Gastrocnemius medialis (tissue), 4 donors: ENCODE results near the gene UBB. TPM values are rescaled to one million over a fixed set of nuclear protein-coding genes. Genes with fewer than 3 reads are reported as not detected.

ENCODE experiments used
- ATAC-seq, 2 donors: fragments of 150-250 bp; one replicate each; pipeline ENCODE4 v1.9.1; 2016
- DNase-seq, 2 donors: peaks; one replicate each; pipeline ENCODE4 v3.0.0-alpha.2; 2019
- H3K27ac ChIP-seq, 4 donors: fragments of 200-600 bp; sonication (generic); 1 replicate in 1 of 4; 2 replicates in 3 of 4; pipeline ENCODE4 v1.5.1; 2016 to 2018; ENCODE audit warnings: mild to moderate bottlenecking in 2 of 4, moderate library complexity in 1 of 4
- H3K27me3 ChIP-seq, 3 donors: fragments of 200-600 bp; sonication (generic) in 2 of 3; 1 replicate in 1 of 3; 2 replicates in 2 of 3; pipeline versions ENCODE4 v1.5.1 to v1.6.0; 2016 to 2019; ENCODE audit warnings: mild to moderate bottlenecking in 1 of 3, moderate library complexity in 1 of 3
- H3K36me3 ChIP-seq, 2 donors: fragments of 200-600 bp; sonication (generic) in 1 of 2; one replicate each; pipeline ENCODE4 v1.5.1; 2017 to 2018
- H3K4me1 ChIP-seq, 2 donors: fragments of 200-600 bp; sonication (generic) in 1 of 2; one replicate each; pipeline ENCODE4 v1.5.1; 2016 to 2017; ENCODE audit warnings: mild to moderate bottlenecking in 2 of 2
- H3K4me3 ChIP-seq, 4 donors: fragments of 200-600 bp; sonication (generic) in 3 of 4; 1 replicate in 1 of 4; 2 replicates in 3 of 4; pipeline ENCODE4 v1.5.1; 2016 to 2019; ENCODE audit warnings: mild to moderate bottlenecking in 2 of 4
- H3K9me3 ChIP-seq, 3 donors: fragments of 200-600 bp; sonication (generic) in 2 of 3; 1 replicate in 1 of 3; 2 replicates in 2 of 3; pipeline ENCODE4 v1.5.1; 2016 to 2019
- CTCF ChIP-seq, 5 experiments: fragments of 450-650 bp in 3 of 5; fragments of 200-600 bp in 2 of 5; sonication (generic) in 2 of 5; IDR thresholded peaks in 4 of 5; conservative IDR thresholded peaks in 1 of 5; 1 replicate in 4 of 5; 2 replicates in 1 of 5; pipeline ENCODE4 v1.5.1; 2016 to 2019; ENCODE audit warnings: antibody characterized with exemption in 5 of 5, mild to moderate bottlenecking in 3 of 5, moderate library complexity in 3 of 5
- POLR2A ChIP-seq, 2 donors: fragments of 450-650 bp; IDR thresholded peaks; one replicate each; pipeline ENCODE4 v1.6.1; 2017; ENCODE audit warnings: antibody characterized with exemption in 2 of 2, mild to moderate bottlenecking in 2 of 2, moderate library complexity in 2 of 2
- in situ Hi-C, 4 donors: fragments of 200-750 bp; cut with MboI; loops; one replicate each; pipeline versions ENCODE4 v1.15.0 to v1.8.0; 2017; ENCODE audit warnings: low sequenced_read_pairs in 4 of 4
- intact Hi-C: fragments of 100-400 bp; cut with DNase I; formaldehyde crosslinking; loops from one replicate; pipeline ENCODE4 v1.15.1; 2023; ENCODE audit warnings: low total_unique reads
- total RNA-seq, 4 donors: library from RNA; depleted of rRNA; stranded (reverse); fragments of >200 nt; gene quantifications; one replicate each; pipeline versions ENCODE4 v1.1.0 to v1.2.3, GENCODE V29; 2016

The UBB gene
- total RNA-seq: 1,000 to 10,000 TPM; 1,099 to 1,543 (median 1,420) TPM

GRCh38 chr17:16380640-16381495 lies at the start of gene UBB:
Gene UBB, plus strand, starts transcription at chr17:16381091. Its CDS starts 817 bp downstream, at chr17:16381908.
- peak; percentile 97 to 98 for DNase-seq
- no peaks in the 10 kb centered on the region for H3K9me3 ChIP-seq
- TF ChIP-seq POLR2A (IDR thresholded peaks at IDR 0.05) (peak; percentile 95 to 97), CTCF (IDR thresholded peaks at IDR 0.05 in 4 of 5, conservative IDR thresholded peaks at IDR 0.05 in 1 of 5) (peak in 3 of 5 experiments; percentile 15 to 28 (median 18))
- H3K27ac ChIP-seq: peak within 1 kb of the TSS; percentile 85 to 94 (median 91)
- peak; percentile 94 to 95 for ATAC-seq
- no peaks in the 10 kb centered on the region for H3K27me3 ChIP-seq
- peak within 1 kb of the TSS; percentile 77 to 85 (median 78) for H3K4me3 ChIP-seq
- peaks cover 37 to 39% of the 10 kb centered on the region in 2 donors for H3K4me1 ChIP-seq
- peaks cover 0 to 23% of the 10 kb centered on the region in 2 donors for H3K36me3 ChIP-seq
- intact Hi-C loops: loop anchor here (2.0 kb wide), 1 partner anchor 58 kb away; no protein-coding TSS in a partner anchor
- in situ Hi-C loops: loop anchor here in 1 of 4 donors (5.0 kb wide), 1 partner anchor 56 kb away; no protein-coding TSS in a partner anchor

- H3K36me3 ChIP-seq: peaks cover 0 to 4% of the 10 kb centered on the region in 2 donors
- no peak for DNase-seq
- no peaks in the 10 kb centered on the region for H3K27me3 ChIP-seq
- H3K9me3 ChIP-seq: no peaks in the 10 kb centered on the region
- H3K4me3 ChIP-seq: no peak overlapping the region
- TF ChIP-seq CTCF (IDR thresholded peaks at IDR 0.05 in 4 of 5, conservative IDR thresholded peaks at IDR 0.05 in 1 of 5) (no peak), POLR2A (IDR thresholded peaks at IDR 0.05) (no peak)
- in situ Hi-C loops: no loop called here
- intact Hi-C loops: no loop called here
- ATAC-seq: no peak
- peaks cover 0 to 3% of the 10 kb centered on the region in 2 donors for H3K4me1 ChIP-seq
- H3K27ac ChIP-seq: no peak overlapping the region
Measured at GRCh38 chr17:16338391-16338790, 42.5 kb upstream of the UBB start.

GRCh38 chr17:16339402-16339801 lies 41.5 kb upstream of the UBB start:
- in situ Hi-C loops (no loop called here), intact Hi-C loops (no loop called here)
- DNase-seq: no peak
- Histone ChIP-seq H3K4me1 (peaks cover 0 to 3% of the 10 kb centered on the region in 2 donors), H3K27ac (no peak overlapping the region), H3K27me3 (no peaks in the 10 kb centered on the region), H3K36me3 (peaks cover 0 to 14% of the 10 kb centered on the region in 2 donors), H3K9me3 (no peaks in the 10 kb centered on the region), H3K4me3 (no peak overlapping the region)
- TF ChIP-seq POLR2A (IDR thresholded peaks at IDR 0.05): no peak
- TF ChIP-seq CTCF (IDR thresholded peaks at IDR 0.05 in 4 of 5, conservative IDR thresholded peaks at IDR 0.05 in 1 of 5): no peak
- no peak for ATAC-seq

- Histone ChIP-seq H3K36me3 (peaks cover 0 to 15% of the 10 kb centered on the region in 2 donors), H3K27ac (no peak overlapping the region), H3K9me3 (no peaks in the 10 kb centered on the region), H3K4me3 (no peak overlapping the region), H3K27me3 (no peaks in the 10 kb centered on the region), H3K4me1 (peaks cover 0 to 3% of the 10 kb centered on the region in 2 donors)
- TF ChIP-seq POLR2A (IDR thresholded peaks at IDR 0.05) (no peak), CTCF (IDR thresholded peaks at IDR 0.05 in 4 of 5, conservative IDR thresholded peaks at IDR 0.05 in 1 of 5) (no peak)
- in situ Hi-C loops: no loop called here
- intact Hi-C loops: no loop called here
- no peak for DNase-seq
- ATAC-seq: no peak
Measured at GRCh38 chr17:16339959-16340358, 40.9 kb upstream of the UBB start.
